Activated CD4-positive, alpha-beta T cell treated with anti-CD3 and anti-CD28 coated beads, Interleukin-10, Interleukin-2, amounts not matched to agents 100 ng/mL and 50 ng/mL, durations not matched to agents 16 hours and 8 hours (primary cell): ENCODE results near the gene PPP4R3A.

ENCODE experiments used
- DNase-seq: peaks from one replicate; pipeline ENCODE4 v3.0.0-alpha.2; 2020

PPP4R3A gene

DNA sequence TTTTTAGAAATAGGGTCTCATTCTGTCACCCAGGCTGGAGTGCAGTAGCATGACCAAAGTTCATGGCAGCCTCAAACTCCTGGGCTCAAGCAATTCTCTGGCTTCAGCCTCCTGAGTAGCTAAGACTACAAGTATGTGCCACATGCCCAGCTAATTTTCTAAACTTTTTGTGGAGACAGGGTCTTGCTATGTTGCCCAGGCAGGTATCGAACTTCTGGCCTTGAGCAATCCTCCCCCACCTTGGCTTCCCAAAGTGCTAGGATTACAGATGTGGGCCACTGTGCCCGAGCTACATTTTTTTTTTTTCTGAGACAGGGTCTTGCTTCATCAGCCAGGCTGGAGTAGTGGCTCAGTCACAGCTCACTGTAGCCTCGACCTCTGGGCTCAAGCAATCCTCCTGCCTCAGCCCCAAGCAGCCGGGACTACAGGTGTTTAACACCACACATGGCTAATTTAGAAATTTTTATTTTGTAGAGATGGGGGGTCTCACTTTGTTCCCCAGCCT is 7.1 kb downstream of the PPP4R3A start:
- no peak for DNase-seq

DNA sequence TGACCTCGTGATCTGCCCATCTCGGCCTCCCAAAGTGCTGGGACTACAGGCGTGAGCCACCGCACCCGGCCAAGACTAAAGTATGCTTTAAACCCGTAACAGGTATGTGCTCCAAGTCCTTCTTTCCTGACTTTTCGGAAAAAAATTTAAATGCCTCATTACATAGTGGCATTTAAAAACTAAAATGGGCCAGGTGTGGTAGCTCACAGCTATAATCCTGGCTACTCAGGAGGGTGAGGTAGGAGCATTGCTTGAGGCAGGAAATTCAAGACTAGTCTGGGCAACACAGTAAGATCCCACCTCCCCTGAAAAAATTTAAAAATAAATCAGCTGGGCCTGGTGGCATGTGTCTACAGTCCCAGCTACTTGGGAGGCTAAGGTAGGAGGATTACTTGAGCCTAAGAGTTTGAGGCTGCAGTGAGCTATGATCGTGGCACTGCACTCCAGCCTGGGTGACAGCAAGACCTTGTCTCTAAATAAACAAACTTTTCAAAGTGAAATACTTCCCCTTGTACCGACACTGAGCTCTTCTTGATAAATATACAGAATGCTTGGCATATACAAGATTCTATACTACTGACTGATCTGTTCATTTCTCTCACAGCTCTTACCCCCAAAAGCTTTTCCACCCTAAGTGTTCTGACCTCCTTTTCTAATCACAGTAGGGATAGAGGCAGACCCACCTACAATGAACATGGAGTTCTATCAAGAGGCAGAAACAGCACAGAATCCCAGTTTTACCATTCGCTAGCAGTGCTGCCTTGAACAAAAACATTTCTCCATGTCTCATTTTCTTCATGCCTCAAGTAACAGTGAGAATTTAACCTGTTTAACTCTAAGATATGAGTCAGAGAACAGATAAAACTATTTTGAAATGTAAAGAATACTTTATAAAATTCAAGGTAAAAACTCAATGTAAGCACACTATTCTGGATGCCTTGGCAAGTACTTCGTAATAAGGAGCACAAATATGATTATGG is 7.9 kb downstream of the PPP4R3A start:
- no peak for DNase-seq

DNA sequence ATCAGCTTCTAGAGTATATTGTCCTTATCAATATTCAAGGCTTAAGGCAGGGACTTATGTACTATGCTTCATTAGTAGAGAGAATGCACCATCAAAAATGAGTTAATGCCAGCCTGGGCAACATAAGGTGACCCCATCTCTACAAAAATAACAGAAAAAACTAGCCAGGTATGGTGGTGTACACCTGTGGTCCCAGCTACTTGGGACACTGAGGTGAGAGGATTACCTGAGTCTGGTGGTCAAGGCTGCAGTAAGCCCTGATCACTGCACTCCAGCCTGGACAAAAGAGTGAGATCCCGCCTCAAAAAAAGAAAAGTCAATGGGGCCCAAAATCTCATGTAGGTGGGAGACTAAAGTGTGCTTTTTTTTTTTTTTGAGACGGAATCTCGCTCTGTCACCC is 8.8 kb downstream of the PPP4R3A start:
- DNase-seq = no peak

DNA sequence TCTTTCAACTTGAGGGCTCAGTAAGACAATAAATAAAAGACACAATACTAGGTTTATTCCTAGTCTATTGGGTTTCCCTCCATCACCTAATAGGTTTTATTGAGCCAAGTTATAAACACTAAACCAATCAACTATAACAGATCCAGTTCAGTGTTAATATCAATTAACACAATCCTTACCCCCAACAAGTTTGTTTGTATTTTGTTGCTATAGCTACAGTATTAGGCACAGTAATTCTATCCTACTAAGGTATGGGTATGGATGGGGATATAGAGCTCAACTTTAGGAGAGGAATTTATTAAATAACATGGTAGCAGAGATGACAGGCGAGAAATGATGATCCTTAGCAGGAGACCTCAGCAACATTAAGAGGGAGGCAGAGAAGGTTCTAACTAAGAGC is 13.3 kb downstream of the PPP4R3A start:
- DNase-seq = no peak

DNA sequence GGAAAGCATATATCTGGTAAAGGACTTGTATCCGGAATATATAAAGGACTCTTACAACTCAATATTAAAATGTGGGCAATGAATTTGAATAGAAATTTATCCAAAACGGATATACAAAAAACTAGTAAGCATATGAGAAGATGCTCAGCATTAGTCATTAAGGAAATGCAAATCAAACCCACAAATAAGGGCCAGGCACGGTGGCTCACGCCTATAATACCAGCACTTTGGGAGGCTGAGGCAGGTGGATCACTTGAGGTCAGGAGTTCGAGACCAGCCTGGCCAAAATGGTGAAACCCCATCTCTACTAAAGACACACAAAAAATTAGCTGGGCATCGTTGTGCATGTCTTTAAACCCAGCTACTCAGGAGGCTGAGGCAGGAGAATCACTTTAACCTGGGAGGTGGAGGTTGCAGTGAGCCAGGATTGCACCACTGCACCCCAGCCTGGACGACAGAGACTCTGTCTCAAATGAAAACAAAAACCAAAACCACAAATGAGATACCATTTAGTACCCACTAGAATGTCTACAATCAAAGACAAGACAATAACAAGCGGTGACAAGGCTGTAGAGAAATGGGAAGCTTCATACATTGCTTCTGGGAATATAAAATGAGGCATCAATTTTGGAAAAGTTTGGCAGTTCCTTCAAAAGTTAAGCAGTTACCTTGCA is 15.6 kb downstream of the PPP4R3A start:
- peak; percentile 69 for DNase-seq

DNA sequence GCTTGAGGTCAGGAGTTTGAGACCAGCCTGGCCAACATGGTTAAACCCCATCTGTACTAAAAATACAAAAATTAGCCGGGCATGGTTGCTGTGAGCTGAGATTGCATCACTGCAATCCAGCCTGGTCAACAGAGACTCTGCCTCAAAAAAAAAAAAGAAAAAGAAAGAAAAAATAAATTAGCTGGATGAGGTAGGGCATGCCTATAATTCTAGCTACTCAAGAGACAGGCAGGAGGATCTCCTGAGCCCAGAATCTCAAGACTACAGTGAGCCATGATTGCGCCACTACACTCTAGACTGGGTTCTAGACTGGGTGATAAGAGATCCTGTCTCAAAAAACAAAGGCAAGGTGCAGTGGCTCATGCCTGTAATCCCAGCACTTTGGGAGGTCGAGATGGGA is 16.9 kb downstream of the PPP4R3A start:
- no peak for DNase-seq

DNA sequence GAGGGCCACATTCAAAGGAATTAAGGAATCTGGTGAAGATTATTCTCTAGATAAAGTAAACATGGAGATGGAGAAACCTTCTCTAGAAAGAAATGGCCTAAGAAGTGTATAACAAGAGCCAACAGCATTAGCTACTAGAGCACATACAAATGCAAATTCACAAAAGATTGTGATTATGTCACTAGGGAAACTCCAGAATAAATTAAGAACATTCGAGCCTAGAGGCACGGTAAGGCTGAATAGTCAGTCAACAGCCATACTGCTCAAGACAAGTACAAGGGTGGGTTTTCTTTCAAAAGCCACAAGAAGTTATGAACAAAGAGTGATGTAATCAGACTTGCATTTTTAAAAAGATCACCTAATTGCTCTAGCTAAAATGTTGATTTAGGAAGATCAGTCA is 25.4 kb downstream of the PPP4R3A start:
- no peak for DNase-seq

DNA sequence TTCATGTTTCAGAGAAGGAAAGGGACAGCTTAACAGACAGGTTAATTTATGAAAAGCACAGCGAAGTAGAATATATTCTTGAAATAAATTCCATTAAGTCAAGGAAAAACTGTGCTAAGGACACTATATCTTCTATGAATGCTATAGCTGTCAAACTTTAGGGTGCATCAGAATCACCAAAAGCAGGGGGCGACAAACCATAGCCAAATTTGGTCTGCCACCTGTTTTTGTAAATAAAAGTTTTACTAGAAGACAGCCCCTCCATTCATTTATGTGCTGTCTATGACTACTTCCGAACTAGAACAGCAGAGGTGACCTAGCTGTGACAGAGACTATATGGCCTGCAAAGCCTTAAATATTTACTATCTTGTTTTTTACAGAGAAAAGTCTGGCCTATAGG is 25.9 kb downstream of the PPP4R3A start:
- DNase-seq = no peak

DNA sequence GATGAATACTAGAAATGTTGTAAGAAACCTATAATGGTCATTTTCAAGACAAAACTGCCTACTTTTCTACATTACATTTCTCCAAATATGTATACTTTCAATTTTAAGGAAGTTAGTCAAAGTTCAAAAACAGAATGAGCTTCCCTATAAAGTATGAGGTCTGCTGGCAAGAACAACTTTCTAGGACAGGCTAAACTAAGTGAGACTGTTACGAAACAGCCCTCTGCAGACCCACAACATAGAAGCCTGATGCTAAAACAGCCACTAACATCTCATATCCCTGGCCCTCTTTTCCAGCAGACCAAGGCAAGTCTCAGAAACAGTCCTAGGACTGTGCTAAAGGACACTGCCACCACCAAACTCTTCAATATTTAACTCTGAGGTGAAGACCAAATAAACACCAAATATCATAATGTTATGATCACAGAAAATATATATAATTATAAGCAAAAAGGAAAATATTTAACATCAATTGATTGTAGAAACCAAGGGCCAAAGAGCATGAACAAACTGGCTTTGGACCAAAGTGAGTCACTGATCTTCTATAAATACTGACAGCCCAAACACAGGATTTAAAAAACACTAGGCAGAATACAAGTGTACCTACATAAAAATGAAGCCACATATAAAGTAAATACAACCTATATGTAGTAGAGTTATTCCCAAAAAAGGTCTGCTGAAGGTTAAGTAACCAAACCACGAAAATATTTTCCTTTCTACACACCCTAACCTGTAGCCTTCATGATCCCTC is 27.7 kb downstream of the PPP4R3A start:
- DNase-seq = no peak

DNA sequence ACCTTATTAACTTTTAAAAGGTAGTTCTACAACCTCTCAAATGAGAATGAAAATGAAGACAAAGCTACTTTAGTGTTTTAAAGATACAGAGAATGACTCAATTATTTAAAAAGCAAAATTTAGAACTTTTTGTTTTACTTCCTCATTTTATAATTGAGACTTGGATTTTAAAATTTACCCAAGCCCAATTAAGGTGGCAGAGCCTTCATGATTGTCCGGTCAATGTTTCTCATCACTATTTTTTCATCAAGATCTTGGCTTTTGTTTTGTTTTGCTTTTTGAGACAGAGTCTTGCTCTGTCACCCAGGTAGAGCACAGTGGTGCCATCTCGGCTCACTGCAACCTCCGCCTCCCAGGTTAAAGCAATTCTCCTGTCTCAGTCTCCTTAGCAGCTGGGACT is 32.7 kb downstream of the PPP4R3A start:
- no peak for DNase-seq

DNA sequence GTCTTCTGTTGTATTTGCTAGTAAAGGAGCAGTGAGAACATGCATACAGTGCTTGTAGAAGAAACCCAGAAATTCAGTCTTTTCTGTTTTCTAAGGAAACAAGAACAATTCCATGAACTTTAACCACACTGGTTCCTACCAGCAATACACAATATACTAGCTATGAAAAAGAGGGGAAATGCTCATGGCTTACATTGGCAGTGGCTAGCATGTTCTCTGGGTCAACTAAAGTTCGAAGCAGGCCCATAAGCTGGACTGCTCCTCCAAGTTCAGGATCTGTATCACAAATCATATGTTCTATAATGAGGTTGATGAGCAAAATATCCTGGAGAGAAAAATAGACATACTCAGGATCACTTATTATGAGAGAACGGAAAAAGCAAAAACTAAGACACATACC is 37.1 kb downstream of the PPP4R3A start:
- no peak for DNase-seq

DNA sequence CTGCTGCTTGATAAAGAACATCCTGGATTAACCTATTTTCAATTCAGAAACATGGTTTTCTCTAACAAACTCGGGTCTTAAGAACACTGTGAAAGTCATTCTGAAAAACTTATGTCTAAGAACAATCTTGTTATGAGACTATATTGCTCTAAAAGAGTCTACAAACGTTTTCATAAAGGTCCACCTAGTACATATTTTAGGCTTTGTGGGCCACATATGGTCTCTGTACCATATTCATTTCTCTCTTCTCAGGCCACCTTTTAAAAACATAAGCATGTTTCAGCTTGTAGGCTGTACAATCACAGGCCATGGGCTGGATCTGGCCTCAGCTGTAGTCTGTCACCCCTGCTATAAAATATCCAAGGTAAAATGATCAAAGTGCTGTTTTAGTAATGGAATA is 39.9 kb downstream of the PPP4R3A start:
- peak; percentile 48 for DNase-seq

DNA sequence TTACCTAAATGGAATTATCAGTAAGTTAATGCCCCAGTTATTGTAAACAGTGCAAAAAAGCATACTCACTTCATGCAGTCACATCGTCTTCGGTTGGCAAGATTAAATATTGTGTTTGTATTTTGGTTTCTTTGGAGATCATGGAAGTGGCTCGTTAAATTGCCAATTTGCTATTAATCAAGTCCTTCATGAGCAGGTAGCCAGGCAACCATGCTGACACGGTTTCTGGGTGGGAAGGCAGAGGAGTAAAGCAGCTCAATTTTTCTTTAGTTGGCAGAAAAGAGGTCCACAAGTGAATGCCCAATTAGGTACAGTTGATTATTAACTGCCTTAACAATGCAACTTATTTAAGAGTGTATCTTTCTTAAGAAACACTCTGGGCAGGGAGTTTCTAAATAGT is 43.9 kb downstream of the PPP4R3A start:
- no peak for DNase-seq

DNA sequence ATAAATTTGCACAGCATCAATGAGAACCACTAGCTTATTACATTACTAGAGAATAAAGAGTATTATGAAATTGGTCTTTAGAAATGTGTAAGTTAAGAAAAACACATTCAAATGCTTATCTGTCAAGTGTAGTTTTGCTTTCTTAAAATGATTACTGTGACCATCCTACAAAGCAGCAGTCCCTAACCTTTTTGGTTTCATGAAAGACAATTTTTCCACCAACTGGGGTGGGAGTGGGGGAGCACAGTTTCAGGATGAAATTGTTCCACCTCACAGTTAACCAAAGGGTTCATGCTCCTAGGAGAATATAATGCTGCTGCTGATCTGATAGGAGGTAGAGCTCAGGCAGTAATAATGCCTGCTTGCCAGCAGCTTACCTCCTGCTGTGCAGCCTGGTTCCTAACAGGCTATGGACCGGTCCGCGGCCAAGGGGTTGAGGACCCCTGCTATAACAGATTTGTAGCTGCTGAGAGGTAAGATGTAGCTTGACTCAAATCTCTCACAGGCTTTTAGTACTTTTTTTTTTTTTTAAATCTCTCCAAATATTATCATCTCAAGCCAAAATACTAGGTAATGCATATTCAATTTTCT is 45.4 kb downstream of the PPP4R3A start:
- peak; percentile 46 for DNase-seq

DNA sequence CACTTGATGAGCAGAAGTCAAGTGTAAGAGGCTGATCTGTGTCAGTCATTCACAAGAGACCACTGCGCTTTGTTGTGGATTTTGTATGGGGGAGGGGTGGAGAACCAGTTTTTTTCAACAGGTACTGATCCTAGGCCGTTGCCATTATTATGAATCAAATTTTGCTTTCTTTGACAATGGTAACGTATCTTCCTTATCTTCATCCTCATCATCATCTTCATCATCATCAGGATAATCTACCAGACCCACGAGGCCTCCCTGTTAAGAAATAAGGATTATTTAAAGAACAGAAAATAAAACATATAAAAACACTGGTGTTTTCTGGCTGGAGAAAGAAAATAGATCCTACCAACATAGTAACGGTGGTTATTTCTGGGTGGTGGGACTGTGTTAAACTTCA is 51.5 kb downstream of the PPP4R3A start:
- DNase-seq = no peak

DNA sequence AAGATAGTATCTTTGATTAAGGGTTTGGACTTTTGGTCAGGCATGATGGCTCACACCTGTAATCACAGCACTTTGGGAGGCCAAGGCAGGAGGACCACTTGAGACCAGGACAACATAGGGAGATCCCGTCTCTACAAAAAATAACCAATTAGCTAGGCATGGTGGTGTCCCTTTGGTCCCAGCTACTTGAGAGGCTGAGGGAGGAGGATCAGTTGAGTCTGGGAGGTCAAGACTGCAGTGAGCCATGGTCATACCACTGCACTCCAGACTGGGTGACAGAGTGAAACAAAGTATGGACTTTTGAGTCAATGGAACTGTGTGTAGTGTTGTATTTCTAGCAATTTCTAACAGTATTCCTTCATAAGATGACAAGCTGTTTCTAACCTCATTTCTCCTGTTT is 53.8 kb downstream of the PPP4R3A start:
- no peak for DNase-seq

DNA sequence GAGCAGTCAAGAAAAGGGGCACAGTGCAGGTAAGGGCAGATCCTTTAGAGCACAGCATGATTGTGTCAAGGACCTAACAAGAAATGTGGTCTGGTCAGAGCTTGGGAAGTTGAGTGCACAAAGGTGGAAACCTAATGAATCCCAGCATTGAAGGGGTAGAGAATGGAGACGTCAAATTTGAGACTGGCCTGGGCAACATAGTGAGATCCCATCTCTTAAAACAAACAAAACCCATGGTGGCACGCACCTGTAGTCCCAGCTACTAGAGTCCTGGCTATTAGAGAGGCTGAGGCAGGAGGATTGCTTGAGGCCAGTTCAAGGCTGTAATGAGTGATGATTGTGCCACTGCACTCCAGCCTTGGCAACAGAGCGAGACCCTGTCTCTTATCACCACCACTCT is 55.5 kb downstream of the PPP4R3A start:
- DNase-seq = no peak

DNA sequence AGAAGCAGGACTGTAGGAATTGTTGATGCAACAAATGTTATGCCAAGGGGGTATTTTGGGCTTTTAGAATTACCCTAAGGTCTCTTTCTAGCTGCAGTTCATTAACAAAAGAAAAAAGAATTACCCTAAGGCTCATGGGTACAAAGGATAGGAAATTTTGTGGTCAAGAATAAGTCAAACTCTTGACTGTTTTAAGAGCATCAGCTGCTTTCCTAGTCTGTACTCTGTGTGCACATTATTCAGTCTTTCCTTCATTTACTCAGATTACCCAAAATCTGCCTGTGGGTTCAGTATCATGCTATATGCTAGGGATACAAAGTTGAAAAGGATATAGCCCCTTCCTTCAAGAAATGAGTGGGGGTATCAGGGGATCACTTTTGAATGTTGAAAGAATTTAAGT is 56.0 kb downstream of the PPP4R3A start:
- DNase-seq = no peak

DNA sequence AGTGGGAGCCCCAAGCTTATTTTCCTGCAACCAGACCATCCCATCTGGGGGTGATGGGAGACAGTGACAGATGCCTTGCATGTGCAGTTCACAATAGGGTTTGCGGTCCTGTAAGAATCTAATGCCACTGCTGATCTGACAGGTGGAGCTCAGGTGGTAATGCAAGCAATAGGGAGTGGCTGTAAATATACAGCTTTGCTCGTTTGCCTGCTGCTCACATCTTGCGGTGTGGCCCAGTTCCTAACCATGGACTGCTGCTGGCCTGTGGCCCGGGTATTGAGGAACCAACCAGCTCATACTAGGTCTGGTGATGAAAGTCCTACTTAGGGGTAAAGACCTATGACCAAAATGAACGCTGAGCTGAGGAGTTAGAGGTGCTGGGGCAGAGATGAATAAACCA is 56.4 kb downstream of the PPP4R3A start:
- no peak for DNase-seq

DNA sequence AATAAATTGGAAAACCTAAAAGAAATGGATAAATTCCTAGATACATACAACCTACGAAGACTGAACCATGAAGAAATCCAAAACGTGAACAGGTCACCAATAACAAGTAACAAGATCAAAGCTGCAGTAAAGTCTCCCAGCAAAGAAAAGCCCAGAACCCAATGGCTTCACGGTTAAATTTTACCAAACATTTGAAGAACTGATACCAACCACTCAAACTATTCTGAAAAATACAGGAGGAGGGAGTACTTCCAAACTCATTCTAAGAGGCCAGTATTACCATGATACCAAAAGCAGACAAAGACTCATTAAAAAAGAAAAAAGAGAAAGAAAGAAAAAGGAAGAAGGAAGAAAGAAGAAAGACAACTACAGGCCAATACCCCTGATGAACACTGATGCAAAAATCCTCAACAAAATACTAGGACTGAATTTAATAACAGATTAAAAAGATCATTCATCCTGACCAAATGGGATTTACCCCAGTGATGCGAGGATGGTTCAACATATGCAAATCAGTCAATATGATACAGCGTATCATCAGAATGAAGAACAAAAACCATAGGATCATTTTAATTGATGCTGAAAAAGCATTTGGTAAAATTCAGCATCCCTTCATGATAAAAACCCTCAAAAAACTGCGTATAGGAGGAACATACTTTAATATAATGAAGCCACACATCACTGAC is 65.6 kb downstream of the PPP4R3A start:
- DNase-seq = no peak

DNA sequence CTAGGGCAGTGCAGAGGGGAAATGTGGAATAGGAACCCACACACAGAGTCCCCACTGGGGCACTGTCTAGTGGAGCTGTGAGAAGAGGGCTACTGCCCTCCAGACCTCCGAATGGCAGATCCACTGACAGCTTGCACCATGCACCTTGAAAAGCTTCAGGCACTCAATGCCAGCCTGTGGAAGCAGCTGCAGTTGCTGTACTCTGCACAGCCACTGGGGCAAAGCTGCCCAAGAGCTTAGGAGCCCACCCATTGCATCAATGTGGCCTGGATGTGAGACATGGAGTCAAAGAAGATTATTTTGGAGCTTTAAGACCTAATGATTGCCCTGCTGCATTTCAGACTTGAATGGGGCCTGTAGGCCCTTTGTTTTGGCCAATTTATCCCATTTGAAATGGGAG is 70.8 kb downstream of the PPP4R3A start:
- no peak for DNase-seq

DNA sequence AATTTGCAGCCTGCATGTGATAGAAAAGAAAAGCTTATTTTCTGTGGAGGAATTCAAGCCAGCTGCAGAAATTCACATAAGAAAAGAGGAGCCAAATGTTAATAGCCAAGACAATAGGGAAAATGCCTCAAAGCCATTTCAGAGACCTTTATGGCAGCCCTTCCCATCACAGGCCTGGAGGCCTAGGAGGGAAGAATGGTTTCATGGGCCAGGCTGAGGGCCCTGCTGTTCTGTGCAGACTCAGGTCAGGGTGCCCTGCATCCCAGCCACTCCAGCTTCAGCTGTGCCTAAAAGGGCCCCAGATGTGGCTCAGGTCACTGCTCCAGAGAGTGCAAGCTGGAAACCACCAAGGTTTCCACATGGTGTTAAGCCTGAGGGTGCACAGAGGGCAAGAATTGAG is 71.3 kb downstream of the PPP4R3A start:
- DNase-seq = no peak
